Measurements from ENCODE around the gene NLN.
"Not testable (repeated sequence)": the region's sequence is repeated elsewhere in the genome, so short reads cannot be mapped to it uniquely, and the experiment has no call there.

NLN gene

GRCh38 chr5:65802080-65802479, 80.1 kb downstream of the NLN start:
- Mint-ChIP-seq H3K9me3 (no peaks in the 10 kb centered on the region), H3K4me3 (no peak overlapping the region), H3K4me1 (ENCODE audit: low read depth) (peaks cover 33% of the 10 kb centered on the region), H3K36me3 (ENCODE audit: low read depth) (peaks cover 48% of the 10 kb centered on the region), H3K27ac (no peak overlapping the region), H3K27me3 (no peaks in the 10 kb centered on the region)

GRCh38 chr5:65802820-65803219, 80.8 kb downstream of the NLN start:
- no peak overlapping the region for H3K4me3 Mint-ChIP-seq
- no peaks in the 10 kb centered on the region for H3K9me3 Mint-ChIP-seq
- peaks cover 48% of the 10 kb centered on the region for H3K36me3 Mint-ChIP-seq (ENCODE audit: low read depth)
- no peak overlapping the region for H3K27ac Mint-ChIP-seq
- H3K4me1 Mint-ChIP-seq (ENCODE audit: low read depth) = peaks cover 33% of the 10 kb centered on the region
- no peaks in the 10 kb centered on the region for H3K27me3 Mint-ChIP-seq

- peak overlapping the region; percentile 56 for H3K4me3 Mint-ChIP-seq
- H3K36me3 Mint-ChIP-seq (ENCODE audit: low read depth) = peaks cover 52% of the 10 kb centered on the region
- H3K27me3 Mint-ChIP-seq = no peaks in the 10 kb centered on the region
- peak overlapping the region; percentile 69 for H3K27ac Mint-ChIP-seq
- H3K9me3 Mint-ChIP-seq = no peaks in the 10 kb centered on the region
- peaks cover 33% of the 10 kb centered on the region for H3K4me1 Mint-ChIP-seq (ENCODE audit: low read depth)
Measured at GRCh38 chr5:65803699-65804391, 81.8 kb downstream of the NLN start.

- Mint-ChIP-seq H3K9me3 (no peaks in the 10 kb centered on the region), H3K27ac (no peak overlapping the region), H3K36me3 (ENCODE audit: low read depth) (peaks cover 65% of the 10 kb centered on the region), H3K4me3 (no peak overlapping the region), H3K27me3 (no peaks in the 10 kb centered on the region), H3K4me1 (ENCODE audit: low read depth) (peaks cover 33% of the 10 kb centered on the region)
Measured at GRCh38 chr5:65805089-65805488, 83.1 kb downstream of the NLN start.

GRCh38 chr5:65807494-65807893, 85.5 kb downstream of the NLN start:
- H3K27ac Mint-ChIP-seq, H3K9me3 Mint-ChIP-seq, H3K27me3 Mint-ChIP-seq, H3K4me3 Mint-ChIP-seq: not testable (repeated sequence)
- Mint-ChIP-seq H3K36me3 (ENCODE audit: low read depth) (peaks cover 56% of the 10 kb centered on the region), H3K4me1 (ENCODE audit: low read depth) (peaks cover 25% of the 10 kb centered on the region)

- Mint-ChIP-seq H3K27ac (no peak overlapping the region), H3K4me1 (ENCODE audit: low read depth) (peaks cover 33% of the 10 kb centered on the region), H3K27me3 (no peaks in the 10 kb centered on the region), H3K4me3 (no peak overlapping the region), H3K9me3 (no peaks in the 10 kb centered on the region), H3K36me3 (ENCODE audit: low read depth) (peaks cover 60% of the 10 kb centered on the region)
Measured at GRCh38 chr5:65808251-65808741, 86.3 kb downstream of the NLN start.

GRCh38 chr5:65808818-65809217, 86.8 kb downstream of the NLN start:
- H3K27ac Mint-ChIP-seq = no peak overlapping the region
- H3K9me3 Mint-ChIP-seq = no peaks in the 10 kb centered on the region
- no peaks in the 10 kb centered on the region for H3K27me3 Mint-ChIP-seq
- peaks cover 29% of the 10 kb centered on the region for H3K4me1 Mint-ChIP-seq (ENCODE audit: low read depth)
- H3K36me3 Mint-ChIP-seq (ENCODE audit: low read depth) = peaks cover 62% of the 10 kb centered on the region
- H3K4me3 Mint-ChIP-seq = no peak overlapping the region

GRCh38 chr5:65809817-65810531, 88.0 kb downstream of the NLN start:
- Mint-ChIP-seq H3K27ac (no peak overlapping the region), H3K4me3 (no peak overlapping the region), H3K4me1 (ENCODE audit: low read depth) (peaks cover 17% of the 10 kb centered on the region), H3K27me3 (no peaks in the 10 kb centered on the region), H3K9me3 (no peaks in the 10 kb centered on the region), H3K36me3 (ENCODE audit: low read depth) (peaks cover 63% of the 10 kb centered on the region)

GRCh38 chr5:65811004-65811403, 89.0 kb downstream of the NLN start:
- Mint-ChIP-seq H3K4me1 (ENCODE audit: low read depth) (peaks cover 9% of the 10 kb centered on the region), H3K9me3 (no peaks in the 10 kb centered on the region)

GRCh38 chr5:65811885-65812284, 89.9 kb downstream of the NLN start:
- Mint-ChIP-seq H3K27ac (no peak overlapping the region), H3K4me1 (ENCODE audit: low read depth) (peaks cover 9% of the 10 kb centered on the region), H3K27me3 (no peaks in the 10 kb centered on the region), H3K36me3 (ENCODE audit: low read depth) (peaks cover 59% of the 10 kb centered on the region), H3K9me3 (no peaks in the 10 kb centered on the region), H3K4me3 (no peak overlapping the region)

More at GRCh38 chr5:65811004-65811403, 89.0 kb downstream of the NLN start:
- H3K4me3 Mint-ChIP-seq = no peak overlapping the region
- H3K36me3 Mint-ChIP-seq (ENCODE audit: low read depth) = peaks cover 62% of the 10 kb centered on the region
- no peaks in the 10 kb centered on the region for H3K27me3 Mint-ChIP-seq
- no peak overlapping the region for H3K27ac Mint-ChIP-seq

GRCh38 chr5:65812648-65813047, 90.6 kb downstream of the NLN start:
- peaks cover 9% of the 10 kb centered on the region for H3K4me1 Mint-ChIP-seq (ENCODE audit: low read depth)
- peaks cover 59% of the 10 kb centered on the region for H3K36me3 Mint-ChIP-seq (ENCODE audit: low read depth)
- H3K27ac Mint-ChIP-seq = no peak overlapping the region
- no peaks in the 10 kb centered on the region for H3K9me3 Mint-ChIP-seq
- H3K4me3 Mint-ChIP-seq = no peak overlapping the region
- no peaks in the 10 kb centered on the region for H3K27me3 Mint-ChIP-seq

GRCh38 chr5:65813174-65813573, 91.2 kb downstream of the NLN start:
- Mint-ChIP-seq H3K9me3 (no peaks in the 10 kb centered on the region), H3K4me3 (no peak overlapping the region), H3K27ac (no peak overlapping the region), H3K36me3 (ENCODE audit: low read depth) (peaks cover 63% of the 10 kb centered on the region), H3K4me1 (ENCODE audit: low read depth) (peaks cover 9% of the 10 kb centered on the region), H3K27me3 (no peaks in the 10 kb centered on the region)

- H3K27me3 Mint-ChIP-seq = no peaks in the 10 kb centered on the region
- H3K4me1 Mint-ChIP-seq (ENCODE audit: low read depth) = peaks cover 23% of the 10 kb centered on the region
- H3K27ac Mint-ChIP-seq = no peak overlapping the region
- H3K9me3 Mint-ChIP-seq = no peaks in the 10 kb centered on the region
- no peak overlapping the region for H3K4me3 Mint-ChIP-seq
- peaks cover 49% of the 10 kb centered on the region for H3K36me3 Mint-ChIP-seq (ENCODE audit: low read depth)
Measured at GRCh38 chr5:65815161-65815560, 93.2 kb downstream of the NLN start.

GRCh38 chr5:65816729-65817128, 94.7 kb downstream of the NLN start:
- H3K4me3 Mint-ChIP-seq = no peak overlapping the region
- H3K36me3 Mint-ChIP-seq (ENCODE audit: low read depth) = peaks cover 47% of the 10 kb centered on the region
- no peak overlapping the region for H3K27ac Mint-ChIP-seq
- H3K27me3 Mint-ChIP-seq = no peaks in the 10 kb centered on the region
- H3K9me3 Mint-ChIP-seq = no peaks in the 10 kb centered on the region
- H3K4me1 Mint-ChIP-seq (ENCODE audit: low read depth) = peaks cover 26% of the 10 kb centered on the region

GRCh38 chr5:65817931-65818330, 95.9 kb downstream of the NLN start:
- no peak overlapping the region for H3K27ac Mint-ChIP-seq
- peaks cover 21% of the 10 kb centered on the region for H3K4me1 Mint-ChIP-seq (ENCODE audit: low read depth)
- H3K4me3 Mint-ChIP-seq = no peak overlapping the region
- H3K27me3 Mint-ChIP-seq = no peaks in the 10 kb centered on the region
- H3K36me3 Mint-ChIP-seq (ENCODE audit: low read depth) = peaks cover 38% of the 10 kb centered on the region
- H3K9me3 Mint-ChIP-seq = no peaks in the 10 kb centered on the region

All from stimulated activated naive CD8-positive, alpha-beta T cell treated with anti-CD3 and anti-CD28 coated beads, Interleukin-15, Interleukin-2, amounts not matched to agents 100 ng/mL and 50 ng/mL, for 24 hours (primary cell).